Activated naive CD8-positive, alpha-beta T cell treated with anti-CD3 and anti-CD28 coated beads, Interleukin-2, amount 10 ng/mL, durations not matched to agents 7 days and 5 days (primary cell): ENCODE measurements around the gene MRC2. TPM values are rescaled to one million over a fixed set of nuclear protein-coding genes. Genes with fewer than 3 reads are reported as not detected.

Source experiments
- ATAC-seq: fragments of 150-1000 bp; cut with Tn5 transposase; one replicate; pipeline ENCODE4 v1.10.0; 2021; ENCODE audit warnings: low read depth, moderate library complexity
- POLR2A ChIA-PET: fragments of 350-600 bp; sonication (Branson Sonifier 250); formaldehyde crosslinking; loops from one replicate; lab custom pipeline; 2021; ENCODE audit warnings: antibody characterized with exemption; lab: Charles Lee
- DNase-seq: peaks from one replicate; pipeline ENCODE4 v3.0.0; 2021
- H3K27ac Mint-ChIP-seq: one replicate; pipeline ENCODE4 v1.8.0; 2022; ENCODE audit warnings: mild to moderate bottlenecking, mixed read lengths
- H3K27me3 Mint-ChIP-seq: one replicate; pipeline ENCODE4 v1.8.0; 2022; ENCODE audit warnings: mild to moderate bottlenecking, moderate library complexity, mixed read lengths
- H3K36me3 Mint-ChIP-seq: one replicate; pipeline ENCODE4 v1.8.0; 2021; ENCODE audit warnings: mild to moderate bottlenecking, mixed read lengths
- H3K4me1 Mint-ChIP-seq: one replicate; pipeline ENCODE4 v1.8.0; 2021; ENCODE audit warnings: mixed read lengths
- H3K4me3 Mint-ChIP-seq: one replicate; pipeline ENCODE4 v1.8.0; 2022; ENCODE audit warnings: mild to moderate bottlenecking, moderate library complexity, mixed read lengths
- H3K9me3 Mint-ChIP-seq: one replicate; pipeline ENCODE4 v1.8.0; 2021; ENCODE audit warnings: mixed read lengths
- total RNA-seq, 2 experiments: library from RNA; stranded (reverse); gene quantifications; one replicate each; pipeline ENCODE4 v1.2.3, GENCODE V29; 2021

MRC2 gene
- total RNA-seq, 2 experiments from 2014 or later: 1.6 to 2.4 TPM

- ATAC-seq (no peak), DNase-seq (no peak)
- peak overlapping the region; percentile 69 for H3K4me3 Mint-ChIP-seq
- H3K27me3 Mint-ChIP-seq: peaks cover 35% of the 10 kb centered on the region
- H3K4me1 Mint-ChIP-seq: peaks cover 4% of the 10 kb centered on the region
- peaks cover 5% of the 10 kb centered on the region for H3K9me3 Mint-ChIP-seq
- H3K27ac Mint-ChIP-seq: no peak overlapping the region
- POLR2A ChIA-PET: no interaction called here
- H3K36me3 Mint-ChIP-seq: no peaks in the 10 kb centered on the region
Observed at GRCh38 chr17:62704381-62704971, 77.0 kb downstream of the MRC2 start.

- peaks cover 5% of the 10 kb centered on the region for H3K9me3 Mint-ChIP-seq
- H3K4me3 Mint-ChIP-seq: peak overlapping the region; percentile 25
- no peaks in the 10 kb centered on the region for H3K36me3 Mint-ChIP-seq
- H3K27ac Mint-ChIP-seq: no peak overlapping the region
- H3K4me1 Mint-ChIP-seq: peaks cover 4% of the 10 kb centered on the region
- POLR2A ChIA-PET: no interaction called here
- ATAC-seq (no peak), DNase-seq (no peak)
- peaks cover 33% of the 10 kb centered on the region for H3K27me3 Mint-ChIP-seq
Observed at GRCh38 chr17:62705156-62705777, 77.8 kb downstream of the MRC2 start.

- POLR2A ChIA-PET: no interaction called here
- no peak overlapping the region for H3K4me3 Mint-ChIP-seq
- no peak for ATAC-seq
- H3K36me3 Mint-ChIP-seq: no peaks in the 10 kb centered on the region
- H3K27me3 Mint-ChIP-seq: peaks cover 30% of the 10 kb centered on the region
- H3K27ac Mint-ChIP-seq: no peak overlapping the region
- peaks cover 5% of the 10 kb centered on the region for H3K9me3 Mint-ChIP-seq
- no peak for DNase-seq
- H3K4me1 Mint-ChIP-seq: peaks cover 4% of the 10 kb centered on the region
Observed at GRCh38 chr17:62705778-62706597, 78.5 kb downstream of the MRC2 start.

GRCh38 chr17:62706598-62707424 lies 79.3 kb downstream of the MRC2 start:
- Mint-ChIP-seq H3K4me3 (no peak overlapping the region), H3K36me3 (no peaks in the 10 kb centered on the region), H3K9me3 (peaks cover 5% of the 10 kb centered on the region), H3K27ac (no peak overlapping the region), H3K27me3 (peaks cover 32% of the 10 kb centered on the region), H3K4me1 (peaks cover 4% of the 10 kb centered on the region)
- POLR2A ChIA-PET: no interaction called here
- ATAC-seq: no peak
- DNase-seq: no peak

GRCh38 chr17:62707425-62707739 lies 79.9 kb downstream of the MRC2 start:
- no peak for DNase-seq
- Mint-ChIP-seq H3K27me3 (peaks cover 32% of the 10 kb centered on the region), H3K36me3 (no peaks in the 10 kb centered on the region), H3K4me1 (peaks cover 4% of the 10 kb centered on the region), H3K27ac (no peak overlapping the region), H3K4me3 (no peak overlapping the region), H3K9me3 (peaks cover 5% of the 10 kb centered on the region)
- POLR2A ChIA-PET: no interaction called here
- ATAC-seq: no peak

GRCh38 chr17:62708587-62708986 lies 81.1 kb downstream of the MRC2 start:
- no peak for ATAC-seq
- Mint-ChIP-seq H3K27me3 (peaks cover 32% of the 10 kb centered on the region), H3K9me3 (peaks cover 5% of the 10 kb centered on the region), H3K36me3 (no peaks in the 10 kb centered on the region), H3K27ac (no peak overlapping the region), H3K4me1 (peaks cover 4% of the 10 kb centered on the region), H3K4me3 (no peak overlapping the region)
- no peak for DNase-seq
- POLR2A ChIA-PET: no interaction called here

GRCh38 chr17:62712171-62712581 lies 84.7 kb downstream of the MRC2 start:
- no peaks in the 10 kb centered on the region for H3K36me3 Mint-ChIP-seq
- ATAC-seq: no peak

GRCh38 chr17:62713086-62713881 lies 85.8 kb downstream of the MRC2 start:
- Mint-ChIP-seq H3K27ac (no peak overlapping the region), H3K36me3 (no peaks in the 10 kb centered on the region), H3K4me3 (no peak overlapping the region), H3K4me1 (no peaks in the 10 kb centered on the region), H3K27me3 (peaks cover 11% of the 10 kb centered on the region), H3K9me3 (no peaks in the 10 kb centered on the region)
- POLR2A ChIA-PET: no interaction called here
- DNase-seq: no peak
- ATAC-seq: no peak

More at GRCh38 chr17:62712171-62712581, 84.7 kb downstream of the MRC2 start:
- POLR2A ChIA-PET: no interaction called here
- Mint-ChIP-seq H3K4me1 (no peaks in the 10 kb centered on the region), H3K4me3 (no peak overlapping the region), H3K9me3 (peaks cover 4% of the 10 kb centered on the region), H3K27me3 (peaks cover 10% of the 10 kb centered on the region), H3K27ac (no peak overlapping the region)
- DNase-seq: no peak

GRCh38 chr17:62714016-62714777 lies 86.7 kb downstream of the MRC2 start:
- H3K4me3 Mint-ChIP-seq: no peak overlapping the region
- POLR2A ChIA-PET: no interaction called here
- ATAC-seq: no peak

GRCh38 chr17:62715882-62716390 lies 88.5 kb downstream of the MRC2 start:
- Mint-ChIP-seq H3K27me3 (peaks cover 32% of the 10 kb centered on the region), H3K36me3 (no peaks in the 10 kb centered on the region), H3K4me1 (no peaks in the 10 kb centered on the region), H3K9me3 (no peaks in the 10 kb centered on the region), H3K27ac (no peak overlapping the region), H3K4me3 (no peak overlapping the region)
- POLR2A ChIA-PET: no interaction called here
- ATAC-seq: no peak
- DNase-seq: no peak

More at GRCh38 chr17:62714016-62714777, 86.7 kb downstream of the MRC2 start:
- no peak for DNase-seq
- Mint-ChIP-seq H3K36me3 (no peaks in the 10 kb centered on the region), H3K27ac (no peak overlapping the region), H3K9me3 (no peaks in the 10 kb centered on the region), H3K4me1 (no peaks in the 10 kb centered on the region), H3K27me3 (peaks cover 18% of the 10 kb centered on the region)

- no peak for ATAC-seq
- no peaks in the 10 kb centered on the region for H3K9me3 Mint-ChIP-seq
- H3K27me3 Mint-ChIP-seq: peaks cover 37% of the 10 kb centered on the region
- no peak overlapping the region for H3K27ac Mint-ChIP-seq
- H3K36me3 Mint-ChIP-seq: no peaks in the 10 kb centered on the region
- POLR2A ChIA-PET: interaction anchor here (1.1 kb wide), 1 partner anchor 8 kb away, joined by 3 read pairs; no protein-coding TSS in a partner anchor
- DNase-seq: no peak
- H3K4me3 Mint-ChIP-seq: no peak overlapping the region
- no peaks in the 10 kb centered on the region for H3K4me1 Mint-ChIP-seq
Observed at GRCh38 chr17:62716834-62717588, 89.5 kb downstream of the MRC2 start.
